GM19238 (cell line): ENCODE results near the gene CD109.
"Not testable (repeated sequence)": the region's sequence is repeated elsewhere in the genome, so short reads cannot be mapped to it uniquely, and the experiment has no call there.

Experiments
- DNase-seq: peaks from one replicate; pipeline ENCODE4 v3.0.0; 2011; ENCODE audit warnings: low spot score; ENCODE audit not compliant: insufficient read length

Gene CD109

DNA sequence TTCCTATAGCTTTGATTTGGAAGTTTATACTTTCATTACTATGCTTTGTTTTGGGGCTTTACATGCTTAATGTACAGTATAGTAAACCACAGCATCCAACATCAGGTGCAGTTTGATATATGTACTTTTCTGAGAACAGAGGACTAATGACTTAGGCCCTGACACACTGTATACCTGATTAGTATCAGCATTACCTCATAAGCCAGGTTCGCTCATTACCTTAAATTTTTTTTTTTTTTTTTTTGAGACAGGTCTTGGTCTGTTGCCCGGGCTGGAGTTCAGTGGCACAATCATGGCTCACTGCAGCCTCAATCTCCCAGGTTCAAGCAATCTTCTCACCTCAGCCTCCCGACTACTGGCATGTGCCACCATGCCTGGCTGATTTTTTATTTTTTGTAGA, 28.4 kb downstream of the CD109 start:
- no peak for DNase-seq

DNA sequence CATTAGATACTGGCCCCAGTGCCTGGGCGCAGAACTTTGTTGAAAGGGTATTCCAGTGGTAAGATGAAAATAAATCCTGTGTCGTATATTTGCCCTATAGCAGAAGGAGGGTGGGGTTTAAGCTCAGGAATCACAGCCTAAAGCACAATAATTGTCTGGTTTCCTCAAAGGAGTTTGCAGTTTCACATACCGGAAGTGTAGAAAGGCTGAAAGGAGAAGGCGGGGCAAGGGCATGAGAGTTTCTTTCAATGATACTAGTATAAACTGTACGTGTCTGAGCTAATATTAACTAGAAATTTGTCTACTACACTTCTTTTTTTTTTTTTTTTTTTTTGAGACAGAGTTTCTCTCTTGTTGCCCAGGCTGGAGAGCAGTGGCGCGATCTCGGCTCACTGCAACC, 29.2 kb downstream of the CD109 start:
- not testable (repeated sequence) for DNase-seq

DNA sequence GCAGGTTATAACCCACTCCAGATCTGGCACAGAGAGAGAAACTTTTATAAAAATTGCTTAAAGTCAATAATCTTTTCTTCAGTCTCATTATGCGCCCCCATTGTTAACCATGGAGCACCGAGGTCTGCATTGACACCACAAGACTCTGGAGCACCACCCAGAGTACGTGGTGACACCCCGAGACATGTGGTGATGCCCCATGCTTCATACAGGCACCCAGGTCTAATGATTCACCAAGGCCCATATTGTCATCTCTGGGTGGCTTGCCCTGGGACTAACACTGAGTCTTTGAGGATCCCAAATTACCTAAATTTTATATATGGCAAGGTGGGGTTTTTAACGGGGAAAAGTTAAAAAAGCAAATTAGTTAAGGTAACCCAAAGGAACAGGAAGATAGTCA, 31.1 kb downstream of the CD109 start:
- no peak for DNase-seq

DNA sequence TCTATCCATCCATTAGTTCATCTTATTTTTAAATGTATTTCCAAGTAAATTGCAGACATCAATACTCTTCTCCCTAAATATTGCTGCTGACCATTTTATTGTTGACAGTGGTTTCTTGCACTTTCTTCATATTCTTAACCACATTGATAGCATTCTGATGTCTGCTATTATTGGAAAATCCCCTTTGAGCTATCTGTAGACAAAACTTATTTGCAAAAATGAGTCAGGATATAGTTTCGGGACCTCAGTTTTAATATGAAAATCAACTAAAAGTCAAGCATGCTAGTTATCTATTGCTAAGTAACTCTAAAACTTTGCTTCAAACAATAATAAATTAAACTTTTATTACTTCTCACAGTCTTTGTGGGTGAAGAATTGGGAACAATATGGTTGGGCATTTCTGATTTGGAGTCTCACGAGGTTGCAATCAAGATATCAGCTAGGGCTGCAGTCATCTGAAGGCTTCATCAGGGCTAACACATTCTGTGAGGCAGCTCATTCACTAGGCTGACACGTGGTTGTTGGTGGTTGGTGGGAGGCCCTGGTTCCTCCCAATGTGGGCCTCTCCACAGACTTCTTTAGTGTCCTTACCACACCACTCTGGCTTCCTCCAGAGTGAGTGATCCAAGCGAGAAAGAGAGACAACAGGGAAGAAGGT, 32.7 kb downstream of the CD109 start:
- no peak for DNase-seq

DNA sequence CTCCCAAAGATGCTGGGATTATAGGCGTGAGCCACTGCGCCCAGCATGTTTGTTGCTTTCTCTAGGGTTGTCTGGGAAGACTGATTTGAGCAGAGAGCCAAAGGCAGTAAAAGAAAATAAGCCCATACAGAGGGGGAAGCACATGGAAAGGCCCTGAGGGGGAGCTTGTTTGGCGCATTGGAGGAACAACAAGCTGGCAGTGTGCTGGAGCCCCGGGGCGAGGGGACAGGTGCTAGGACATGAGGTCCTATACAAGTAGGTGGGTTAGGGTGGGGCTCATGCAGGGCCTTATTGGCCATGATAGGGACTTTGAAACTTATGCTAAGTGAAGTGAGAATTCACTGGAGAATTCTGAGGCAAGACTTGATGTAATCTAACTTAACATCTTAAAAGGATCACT, 35.3 kb downstream of the CD109 start:
- no peak for DNase-seq

DNA sequence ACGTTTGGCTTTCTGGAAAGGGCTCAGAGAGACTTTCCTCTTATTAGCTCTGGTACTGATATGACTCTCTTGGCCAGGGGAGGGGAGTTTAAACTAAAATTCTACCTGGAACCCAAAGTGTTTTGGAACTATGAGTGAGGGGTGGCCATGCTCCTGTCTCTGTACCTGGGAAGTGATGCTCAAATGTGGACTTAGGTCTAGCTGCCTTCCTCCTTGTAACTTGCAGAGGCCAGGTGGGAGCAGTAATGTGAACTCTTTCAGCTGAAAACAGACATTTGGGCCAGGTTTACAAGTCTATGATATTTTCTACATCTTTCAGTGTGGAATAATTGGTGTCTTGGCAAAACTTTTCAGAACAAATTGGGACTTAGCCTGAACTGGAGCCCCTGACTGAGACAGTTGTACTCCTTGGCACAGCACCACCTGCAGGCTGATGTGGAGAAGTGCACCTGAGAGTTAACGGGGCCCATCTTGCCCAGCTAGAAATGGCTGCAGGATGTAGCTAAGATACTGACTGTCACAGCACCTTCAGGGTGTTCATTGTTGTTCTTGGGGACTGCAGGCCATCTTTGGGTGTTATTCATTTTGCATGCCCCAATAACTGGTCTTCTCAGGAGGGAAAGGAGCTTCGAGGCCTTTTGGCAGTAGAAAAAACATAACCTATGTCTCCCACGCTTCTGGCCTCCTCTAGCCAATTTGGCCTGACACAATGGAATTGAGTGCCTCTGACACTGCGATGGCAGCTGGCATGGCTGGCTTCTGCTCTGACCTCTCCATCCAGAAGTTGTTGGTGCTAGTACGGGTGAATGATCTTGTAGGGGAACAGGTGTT, 37.1 kb downstream of the CD109 start:
- peak; percentile 23 for DNase-seq

DNA sequence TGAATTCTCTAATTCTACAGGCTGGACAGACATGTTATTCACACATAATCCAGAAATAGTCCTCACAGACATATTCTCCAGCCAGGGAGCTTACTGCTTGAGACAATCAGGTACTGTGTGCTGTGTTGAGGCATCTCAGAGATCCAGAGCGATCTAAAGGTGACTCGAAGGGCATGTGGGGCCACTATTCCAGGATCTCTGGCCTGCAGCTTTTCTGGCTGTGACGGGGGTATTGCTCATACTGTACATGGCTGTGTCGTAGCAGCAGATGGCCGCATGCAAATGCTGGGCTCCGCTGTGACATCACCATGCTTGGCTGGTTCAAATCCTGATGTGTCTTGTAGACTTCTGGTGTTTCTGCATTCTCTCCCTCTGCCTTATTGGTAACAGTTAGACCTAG, 37.8 kb downstream of the CD109 start:
- no peak for DNase-seq

DNA sequence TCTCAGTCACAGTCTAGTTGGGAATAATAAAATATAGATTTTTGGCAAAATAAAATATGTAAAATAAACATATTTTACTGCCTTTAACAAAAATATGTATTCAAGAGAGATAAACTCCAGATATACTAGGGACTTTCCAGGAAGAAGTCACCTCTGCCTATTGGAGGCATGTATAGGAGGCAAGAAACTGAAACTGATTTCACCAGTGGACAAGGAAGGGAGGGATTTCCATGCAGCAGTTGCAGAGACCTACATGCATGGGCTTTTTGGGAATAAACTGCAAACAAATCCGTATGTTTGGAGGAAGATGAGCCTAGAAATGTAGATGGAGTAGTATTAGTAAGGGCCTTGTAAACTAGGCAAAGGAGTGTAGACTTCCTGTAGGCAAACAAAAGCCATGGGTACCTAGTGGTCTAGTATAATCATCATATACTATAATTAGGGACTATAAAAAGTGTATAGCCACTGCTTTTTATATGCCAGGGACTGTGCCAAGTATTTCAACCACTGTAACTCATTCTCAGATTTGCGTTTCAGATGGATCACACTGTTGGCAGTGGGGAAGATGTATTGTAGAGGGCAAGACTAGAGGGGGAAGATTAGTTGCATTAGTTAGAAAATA, 38.9 kb downstream of the CD109 start:
- DNase-seq: no peak

DNA sequence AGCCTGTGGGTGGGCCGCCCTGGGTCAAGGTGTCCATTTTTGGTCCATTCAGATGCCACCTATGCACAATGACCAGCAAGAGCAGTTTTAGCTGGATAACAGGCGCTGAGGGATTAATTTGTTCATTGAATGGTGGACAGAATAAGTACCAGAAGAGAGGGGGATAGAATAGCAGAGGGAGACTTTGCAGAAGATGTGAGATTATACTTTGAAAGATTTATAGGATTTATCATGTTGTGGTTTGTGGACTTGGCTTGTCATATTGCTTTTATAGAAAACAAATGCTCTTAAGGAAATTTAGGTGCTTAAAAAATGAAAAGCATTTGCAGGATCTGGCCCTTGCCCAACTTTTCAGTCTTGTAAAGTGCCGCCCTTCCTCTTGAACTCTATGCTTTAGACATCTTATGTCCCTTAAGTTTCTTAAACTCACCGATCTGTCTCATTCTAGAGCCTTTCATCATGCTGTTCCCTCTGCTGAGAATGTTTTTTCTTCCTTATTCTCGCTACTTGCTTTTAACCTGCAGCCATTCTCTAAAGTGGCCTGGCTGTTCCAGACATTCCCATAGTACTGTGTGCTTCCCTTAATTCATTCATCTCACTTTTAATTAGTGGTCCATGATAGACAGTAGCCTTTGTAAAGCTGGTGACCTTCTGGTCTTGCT, 42.5 kb downstream of the CD109 start:
- DNase-seq: no peak

DNA sequence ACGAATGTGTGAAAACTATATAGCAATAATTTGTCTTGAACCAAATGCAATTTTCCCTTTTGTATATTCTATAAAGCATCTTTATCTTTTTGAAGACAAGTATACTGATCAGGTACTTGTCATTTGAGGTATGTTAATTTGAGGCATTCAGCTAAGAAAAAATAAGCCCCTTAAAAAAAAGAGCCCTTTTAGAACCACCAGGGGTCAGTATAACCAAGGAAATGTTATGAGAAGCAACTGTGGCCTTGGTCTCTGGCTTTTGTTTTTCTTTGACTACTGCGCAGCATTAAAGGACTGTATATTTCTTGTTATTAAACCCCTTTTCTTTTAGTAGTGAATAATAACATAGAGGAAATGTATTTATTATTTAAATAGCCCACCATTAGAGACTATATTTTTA, 43.1 kb downstream of the CD109 start:
- no peak for DNase-seq

DNA sequence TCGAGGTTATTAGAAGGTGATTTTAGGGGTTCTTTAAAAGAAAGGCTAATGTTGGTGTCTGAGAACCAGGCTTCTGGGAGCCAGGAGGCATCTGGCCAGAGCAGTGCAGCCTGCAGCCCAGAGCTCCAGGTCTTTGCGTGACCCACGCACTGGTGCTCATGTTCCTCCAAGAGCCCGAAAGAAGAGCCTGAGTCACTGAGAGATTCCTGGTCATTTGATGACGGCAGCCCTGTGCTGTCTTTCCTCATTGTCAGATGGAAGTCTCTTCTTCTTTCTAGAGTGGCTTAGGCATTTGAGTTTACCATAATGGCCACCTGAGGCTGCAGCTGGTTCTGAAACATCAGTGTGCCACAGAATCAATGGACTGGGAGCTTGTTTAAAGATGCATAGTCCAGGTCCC, 46.4 kb downstream of the CD109 start:
- DNase-seq: no peak

DNA sequence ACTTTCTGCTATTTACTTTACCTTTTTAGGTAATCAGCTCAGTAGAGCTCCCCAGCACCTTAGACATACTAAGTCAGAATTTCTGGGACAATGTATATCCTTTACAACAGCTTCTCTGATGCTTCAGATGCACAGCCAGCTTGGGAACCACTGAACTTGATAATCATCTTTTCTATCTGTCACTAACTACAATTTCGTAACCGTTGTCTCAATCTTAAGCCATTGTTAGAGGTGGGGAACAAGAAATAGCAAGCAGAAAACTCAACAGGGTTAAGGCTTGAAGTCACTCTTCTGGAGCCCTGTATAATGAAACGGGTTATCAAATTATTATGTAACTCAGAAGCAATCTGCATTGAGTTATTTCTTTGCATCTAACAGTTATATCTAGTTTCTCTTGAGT, 47.1 kb downstream of the CD109 start:
- DNase-seq: no peak

DNA sequence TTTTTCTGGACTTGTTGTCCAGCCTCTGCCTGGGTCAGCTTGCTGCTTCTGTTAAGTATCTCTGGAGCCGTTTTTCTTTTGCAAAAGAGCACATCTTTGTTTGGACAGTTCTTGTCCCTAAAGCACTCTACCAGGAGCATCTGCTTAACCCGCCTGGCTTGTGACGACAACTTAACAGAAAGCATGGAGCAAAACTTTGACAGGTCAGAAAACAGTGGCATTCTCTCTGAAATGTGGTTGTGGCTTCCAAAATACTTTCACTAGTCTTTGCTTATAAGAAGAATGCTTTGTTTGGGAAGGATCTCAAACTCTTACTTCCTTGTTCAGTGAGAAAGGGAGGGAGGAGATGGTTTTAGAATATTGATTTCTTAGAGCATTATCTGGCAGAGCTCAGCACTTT, 47.6 kb downstream of the CD109 start:
- DNase-seq: no peak

DNA sequence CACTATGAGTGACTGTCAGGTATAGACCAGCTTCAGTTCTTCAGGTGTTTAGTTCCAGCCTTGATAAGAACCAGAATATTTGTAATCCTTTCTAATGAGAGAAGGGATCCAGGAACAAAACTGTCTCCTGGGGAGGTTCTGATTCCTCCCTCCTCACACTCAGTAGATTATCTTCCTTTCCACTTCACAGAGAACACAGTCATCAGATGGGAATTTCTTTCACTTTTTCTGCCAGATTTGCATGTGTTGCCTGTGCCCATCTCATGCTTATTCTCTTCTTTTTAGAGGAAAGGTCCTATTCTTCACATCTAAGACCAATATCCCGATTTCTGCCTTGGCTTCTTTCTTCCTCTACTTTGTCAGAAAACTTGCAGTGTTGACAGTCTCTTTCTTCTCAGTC, 50.8 kb downstream of the CD109 start:
- no peak for DNase-seq

DNA sequence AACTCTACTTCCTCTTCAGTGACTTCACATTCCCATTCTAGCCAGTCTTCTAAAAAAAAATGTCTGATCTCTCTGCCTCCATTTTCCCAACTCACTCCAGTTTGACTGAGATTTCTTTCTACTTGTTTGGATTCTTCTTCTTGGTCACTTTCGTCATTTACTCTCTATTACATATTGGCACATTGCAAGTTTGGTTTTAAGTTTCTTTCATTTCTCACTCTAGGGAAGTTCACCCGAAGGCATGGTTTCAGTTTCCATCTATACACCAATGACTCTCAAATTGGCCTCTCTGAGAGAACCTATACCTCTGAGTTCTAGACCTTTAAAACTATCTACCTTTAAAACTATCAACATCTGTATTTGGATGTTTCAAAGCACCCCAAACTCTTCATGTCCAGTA, 51.3 kb downstream of the CD109 start:
- peak; percentile 23 for DNase-seq

DNA sequence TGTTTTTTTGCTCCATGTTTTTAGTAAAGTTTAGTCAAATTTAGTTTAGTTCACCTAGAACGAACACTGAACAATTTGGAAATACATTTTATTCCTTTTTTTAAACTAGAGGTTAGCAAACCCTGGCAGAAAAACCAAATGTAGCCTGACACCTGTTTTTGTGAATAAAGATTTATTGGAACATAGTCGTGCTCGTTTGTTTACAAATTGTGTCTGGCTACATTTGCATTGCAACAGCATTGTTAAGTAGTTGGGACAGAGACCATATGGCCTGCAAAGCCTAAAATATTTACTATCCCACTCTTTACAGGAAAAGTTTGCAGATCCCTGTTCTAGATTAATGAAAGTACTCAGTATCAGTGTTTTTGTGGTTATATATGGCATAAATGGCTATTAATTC, 56.9 kb downstream of the CD109 start:
- no peak for DNase-seq

DNA sequence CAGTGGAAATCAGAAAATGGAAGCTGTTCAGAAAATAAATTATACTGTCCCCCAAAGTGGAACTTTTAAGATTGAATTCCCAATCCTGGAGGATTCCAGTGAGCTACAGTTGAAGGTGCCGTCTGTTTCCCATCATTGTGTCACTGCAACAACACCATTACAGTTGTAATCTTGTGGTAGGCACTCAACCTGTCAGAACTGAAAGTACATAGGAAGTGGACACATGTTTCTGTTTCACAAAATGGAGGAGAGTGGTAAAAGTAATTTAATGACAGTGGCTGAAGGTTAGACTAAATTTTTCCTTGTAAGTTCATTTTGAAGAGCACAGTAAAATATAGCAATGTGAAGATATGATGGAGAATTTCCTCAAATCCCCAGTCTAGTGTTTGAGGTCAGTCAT, 70.0 kb downstream of the CD109 start:
- DNase-seq: no peak

DNA sequence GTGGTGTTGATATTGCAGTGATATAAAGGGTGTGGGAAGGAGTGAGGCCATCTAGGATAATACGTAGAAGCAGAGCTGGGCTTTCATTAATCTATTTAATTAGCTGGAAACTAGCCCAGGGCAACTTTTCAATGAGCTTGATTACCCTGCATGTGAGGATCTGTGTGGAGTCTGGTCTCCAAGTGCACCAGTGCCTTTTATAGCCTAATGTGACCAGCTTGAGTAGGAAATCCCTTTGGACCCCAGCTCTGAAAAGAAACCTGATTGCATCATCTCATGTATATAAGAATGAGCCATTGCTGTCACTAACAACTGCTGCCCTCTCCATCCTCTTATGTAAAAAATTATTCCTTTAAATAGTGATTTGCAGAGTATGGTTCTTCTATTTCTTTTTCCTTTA, 72.6 kb downstream of the CD109 start:
- DNase-seq: no peak

DNA sequence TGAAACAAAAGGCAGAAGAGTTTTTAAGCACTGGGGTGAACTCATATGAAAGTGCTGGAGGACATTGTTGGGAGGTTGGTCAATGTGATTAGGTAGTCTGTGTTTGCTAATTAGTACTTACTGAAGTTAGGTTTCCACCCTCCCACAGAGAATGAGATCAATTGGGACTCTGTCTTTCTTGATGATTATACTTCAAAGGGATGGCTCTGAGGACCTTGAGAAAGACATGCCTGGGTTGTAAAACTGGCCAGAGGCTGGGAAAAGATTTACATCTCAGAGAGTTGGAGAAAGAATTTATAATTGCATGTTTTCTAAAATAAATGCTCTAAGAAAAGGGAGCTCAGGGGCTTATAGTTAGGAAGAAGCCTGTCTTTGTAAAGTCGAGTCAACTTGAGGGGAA, 74.0 kb downstream of the CD109 start:
- DNase-seq: no peak

DNA sequence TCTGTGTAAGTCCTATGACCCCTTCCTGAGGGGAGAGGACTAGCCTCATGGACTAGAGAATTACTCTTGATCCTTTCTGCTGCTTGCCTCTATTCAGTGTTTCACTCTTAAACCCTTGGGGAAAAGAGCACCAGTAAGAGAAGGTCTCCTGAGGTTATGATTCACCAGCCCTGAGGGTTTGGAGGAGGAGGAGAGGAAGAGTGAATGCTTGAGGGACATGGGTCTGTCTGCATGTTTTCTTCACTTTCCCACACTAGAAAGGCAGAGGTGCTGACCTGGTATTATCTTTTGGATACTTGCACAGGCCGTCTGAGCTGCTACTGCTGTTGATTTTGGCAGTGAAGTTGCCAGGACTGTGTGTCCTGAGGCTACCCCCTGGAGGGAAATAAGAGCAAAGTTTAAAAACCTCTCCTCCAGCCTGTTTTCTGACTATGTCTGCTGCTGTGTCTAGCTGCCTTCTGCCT, 78.3 kb downstream of the CD109 start:
- no peak for DNase-seq

DNA sequence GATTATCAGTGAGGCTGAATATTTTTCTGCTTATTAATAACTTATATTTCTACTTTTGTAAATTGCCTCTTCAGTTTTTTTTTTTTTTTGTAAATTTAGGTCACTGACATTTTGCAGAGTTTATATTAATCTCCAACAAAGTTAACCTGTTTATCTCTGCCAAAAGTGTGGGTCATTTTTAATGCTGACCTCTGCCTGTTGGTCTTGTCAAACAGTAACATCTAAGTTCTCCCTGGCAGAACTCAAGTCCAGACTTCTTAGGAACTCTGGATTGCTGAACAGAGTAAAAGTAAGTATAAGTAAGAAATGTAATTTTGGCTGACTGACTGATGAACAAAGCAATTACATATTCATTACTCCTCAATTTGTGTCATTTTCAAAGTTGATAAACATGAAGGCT, 83.9 kb downstream of the CD109 start:
- no peak for DNase-seq

DNA sequence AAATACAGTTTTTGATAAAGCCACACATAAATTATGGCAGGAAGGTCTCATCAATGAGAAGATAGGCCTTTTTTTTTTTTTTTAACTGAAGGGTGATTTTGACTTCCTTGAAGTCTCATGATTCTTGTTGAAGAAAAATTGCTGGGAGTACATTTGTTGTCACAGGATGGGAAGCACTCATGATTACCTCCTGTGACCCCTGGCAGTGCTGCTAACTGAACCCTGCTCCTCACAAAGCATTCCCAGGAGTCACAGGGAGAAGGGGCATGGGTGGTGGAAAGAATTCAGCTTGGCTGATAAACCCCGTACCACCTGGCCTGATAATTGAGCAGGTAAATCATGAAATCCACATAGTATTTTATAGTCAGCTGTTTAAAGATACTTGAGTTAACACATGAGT, 86.9 kb downstream of the CD109 start:
- DNase-seq: no peak
